GM12801 (cell line): Measurements from ENCODE around the gene OGN.

Source experiments
- CTCF ChIP-seq: IDR thresholded peaks from one replicate; pipeline ENCODE4 v1.5.1; 2011; ENCODE audit warnings: control low read depth; ENCODE audit not compliant: insufficient read length; ENCODE audit errors: extremely low read depth

Gene OGN

GRCh38 chr9:92341578-92341977, 62.8 kb downstream of the OGN start:
- TF ChIP-seq CTCF = no peak

GRCh38 chr9:92333282-92333634, 71.1 kb downstream of the OGN start:
- no peak for TF ChIP-seq CTCF
